ENCODE data around the gene MACROD2. TPM values are rescaled to one million over a fixed set of nuclear protein-coding genes. Genes with fewer than 3 reads are reported as not detected.

MACROD2 gene
- total RNA-seq, 1 donor from 2014 or later, result 60.4 TPM

- no peak for DNase-seq
These were observed 1602.0 kb downstream of the MACROD2 start for GRCh38 chr20:15597306-15597705.

- DNase-seq, result no peak
These were observed 1604.6 kb downstream of the MACROD2 start for GRCh38 chr20:15599961-15600360.

GRCh38 chr20:15600565-15600964 is 1605.2 kb downstream of the MACROD2 start:
- DNase-seq, result no peak

GRCh38 chr20:15603506-15603905 is 1608.2 kb downstream of the MACROD2 start:
- no peak for DNase-seq

GRCh38 chr20:15603978-15604805 is 1608.9 kb downstream of the MACROD2 start:
- no peak for DNase-seq

GRCh38 chr20:15609921-15610320 is 1614.6 kb downstream of the MACROD2 start:
- no peak for DNase-seq

- no peak for DNase-seq
These were observed 1615.5 kb downstream of the MACROD2 start for GRCh38 chr20:15610787-15611186.

- no peak for DNase-seq
These were observed 1616.2 kb downstream of the MACROD2 start for GRCh38 chr20:15611541-15611940.

GRCh38 chr20:15612198-15612597 is 1616.9 kb downstream of the MACROD2 start:
- DNase-seq, result no peak

- no peak for DNase-seq
These were observed 1617.5 kb downstream of the MACROD2 start for GRCh38 chr20:15612769-15613168.

GRCh38 chr20:15613530-15613929 is 1618.2 kb downstream of the MACROD2 start:
- DNase-seq, result no peak

GRCh38 chr20:15616626-15617025 is 1621.3 kb downstream of the MACROD2 start:
- no peak for DNase-seq

- no peak for DNase-seq
These were observed 1622.8 kb downstream of the MACROD2 start for GRCh38 chr20:15618110-15618509.

GRCh38 chr20:15618912-15619311 is 1623.6 kb downstream of the MACROD2 start:
- no peak for DNase-seq

GRCh38 chr20:15619341-15619740 is 1624.0 kb downstream of the MACROD2 start:
- DNase-seq, result no peak

- DNase-seq, result no peak
These were observed 1624.5 kb downstream of the MACROD2 start for GRCh38 chr20:15619816-15620215.

GRCh38 chr20:15622368-15622767 is 1627.1 kb downstream of the MACROD2 start:
- no peak for DNase-seq

GRCh38 chr20:15623215-15623614 is 1627.9 kb downstream of the MACROD2 start:
- DNase-seq, result no peak

- no peak for DNase-seq
These were observed 1630.7 kb downstream of the MACROD2 start for GRCh38 chr20:15625981-15626380.

- no peak for DNase-seq
These were observed 1631.8 kb downstream of the MACROD2 start for GRCh38 chr20:15627089-15627488.

GRCh38 chr20:15627501-15627903 is 1632.2 kb downstream of the MACROD2 start:
- no peak for DNase-seq

GRCh38 chr20:15628851-15629353 is 1633.6 kb downstream of the MACROD2 start:
- DNase-seq, result no peak

- no peak for DNase-seq
These were observed 1635.0 kb downstream of the MACROD2 start for GRCh38 chr20:15630360-15630759.

- no peak for DNase-seq
These were observed 1637.4 kb downstream of the MACROD2 start for GRCh38 chr20:15632680-15633079.

Data from occipital lobe (tissue), 2 donors.